ENCODE measurements around the gene KIZ.

Gene KIZ

DNA sequence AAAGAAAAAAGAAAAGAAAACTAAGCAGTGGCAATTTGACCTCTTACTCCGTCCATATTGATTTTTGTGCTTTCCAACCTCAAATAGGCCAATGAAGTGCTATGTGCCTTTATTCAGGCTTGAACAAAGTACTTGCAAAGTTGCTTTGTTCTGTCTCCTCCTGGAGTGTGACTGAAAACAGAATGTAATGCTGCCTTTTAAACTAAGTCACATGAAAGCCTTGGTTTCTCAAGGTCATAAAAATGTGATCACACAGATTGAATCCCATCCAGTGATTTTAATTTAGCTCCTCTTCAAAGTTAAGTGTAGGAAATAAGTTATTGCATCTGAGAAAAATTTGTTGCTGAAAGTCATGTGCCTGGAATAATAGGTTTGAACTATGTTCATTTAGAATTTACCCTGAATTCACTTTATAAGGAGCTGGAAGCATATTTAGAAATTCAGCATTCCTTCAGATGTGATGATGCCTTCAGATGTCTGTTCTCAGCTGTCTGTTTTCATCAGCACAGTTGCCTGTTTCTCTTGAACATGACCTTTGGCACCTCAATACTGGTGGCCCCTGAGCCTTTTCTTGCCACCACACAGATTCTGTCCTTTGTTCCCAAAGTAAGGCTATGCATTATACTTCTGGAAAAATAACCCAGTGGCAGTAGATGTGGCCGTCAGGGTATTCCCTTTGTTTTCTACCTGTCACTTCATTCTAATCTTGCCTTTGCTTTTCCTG is 48.8 kb downstream of the KIZ start:
- no peak overlapping the region for H3K4me3 ChIP-seq (ENCODE audit: low read depth, low read length)
- TF ChIP-seq, protein P1, sequence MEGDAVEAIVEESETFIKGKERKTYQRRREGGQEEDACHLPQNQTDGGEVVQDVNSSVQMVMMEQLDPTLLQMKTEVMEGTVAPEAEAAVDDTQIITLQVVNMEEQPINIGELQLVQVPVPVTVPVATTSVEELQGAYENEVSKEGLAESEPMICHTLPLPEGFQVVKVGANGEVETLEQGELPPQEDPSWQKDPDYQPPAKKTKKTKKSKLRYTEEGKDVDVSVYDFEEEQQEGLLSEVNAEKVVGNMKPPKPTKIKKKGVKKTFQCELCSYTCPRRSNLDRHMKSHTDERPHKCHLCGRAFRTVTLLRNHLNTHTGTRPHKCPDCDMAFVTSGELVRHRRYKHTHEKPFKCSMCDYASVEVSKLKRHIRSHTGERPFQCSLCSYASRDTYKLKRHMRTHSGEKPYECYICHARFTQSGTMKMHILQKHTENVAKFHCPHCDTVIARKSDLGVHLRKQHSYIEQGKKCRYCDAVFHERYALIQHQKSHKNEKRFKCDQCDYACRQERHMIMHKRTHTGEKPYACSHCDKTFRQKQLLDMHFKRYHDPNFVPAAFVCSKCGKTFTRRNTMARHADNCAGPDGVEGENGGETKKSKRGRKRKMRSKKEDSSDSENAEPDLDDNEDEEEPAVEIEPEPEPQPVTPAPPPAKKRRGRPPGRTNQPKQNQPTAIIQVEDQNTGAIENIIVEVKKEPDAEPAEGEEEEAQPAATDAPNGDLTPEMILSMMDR (IDR thresholded peaks at IDR 0.05; ENCODE audit: borderline replicate concordance, insufficient read depth, low read depth, low read length), result no peak

GRCh38 chr20:21175433-21175832 is 49.6 kb downstream of the KIZ start:
- no peak overlapping the region for H3K4me3 ChIP-seq (ENCODE audit: low read depth, low read length)
- TF ChIP-seq, protein P1 (IDR thresholded peaks at IDR 0.05; ENCODE audit: borderline replicate concordance, insufficient read depth, low read depth, low read length), result no peak

GRCh38 chr20:21177767-21178166 is 51.9 kb downstream of the KIZ start:
- TF ChIP-seq, protein P1 (IDR thresholded peaks at IDR 0.05; ENCODE audit: borderline replicate concordance, insufficient read depth, low read depth, low read length), result no peak
- no peak overlapping the region for H3K4me3 ChIP-seq (ENCODE audit: low read depth, low read length)

GRCh38 chr20:21179757-21180156 is 53.9 kb downstream of the KIZ start:
- no peak overlapping the region for H3K4me3 ChIP-seq (ENCODE audit: low read depth, low read length)
- TF ChIP-seq, protein P1 (IDR thresholded peaks at IDR 0.05; ENCODE audit: borderline replicate concordance, insufficient read depth, low read depth, low read length), result no peak

- H3K4me3 ChIP-seq (ENCODE audit: low read depth, low read length), result no peak overlapping the region
- TF ChIP-seq, protein P1 (IDR thresholded peaks at IDR 0.05; ENCODE audit: borderline replicate concordance, insufficient read depth, low read depth, low read length), result no peak
These were observed 54.4 kb downstream of the KIZ start for GRCh38 chr20:21180248-21180647.

DNA sequence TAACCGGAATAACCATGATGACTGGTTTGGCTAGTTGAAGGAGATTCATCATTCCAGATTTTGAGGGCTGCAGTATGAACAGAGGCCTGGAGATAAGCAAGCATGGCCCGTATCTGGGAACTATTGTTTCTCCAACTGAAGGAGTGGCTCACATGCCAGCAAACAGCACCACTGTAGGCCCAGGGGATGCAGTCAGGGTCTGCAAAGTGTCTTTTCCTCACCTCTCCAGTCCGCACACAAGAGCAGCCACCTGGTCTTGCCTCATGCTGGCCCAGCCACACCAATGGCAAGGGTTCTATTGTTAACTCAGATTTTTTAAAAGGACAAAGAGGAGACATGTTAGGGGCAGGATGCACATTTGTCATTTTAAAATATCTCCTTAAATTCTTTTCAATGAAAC is 55.1 kb downstream of the KIZ start:
- no peak overlapping the region for H3K4me3 ChIP-seq (ENCODE audit: low read depth, low read length)

More for the DNA sequence above, 55.1 kb downstream of the KIZ start:
- TF ChIP-seq, protein P1 (IDR thresholded peaks at IDR 0.05; ENCODE audit: borderline replicate concordance, insufficient read depth, low read depth, low read length), result no peak

Measured in GM12875 (cell line).